ENCODE data around the gene CFAP65. TPM values are rescaled to one million over a fixed set of nuclear protein-coding genes. Genes with fewer than 3 reads are reported as not detected.
A peak's percentile ranks its signal among the peaks of the same experiment; 100 is the strongest.

Gene CFAP65
- total and polyA plus RNA-seq, 10 donors: 0.28 TPM; not detected in 9

GRCh38 chr2:218982586-218983262 is 58.6 kb downstream of the CFAP65 start:
- Histone ChIP-seq H3K27me3 (replicated peaks in 1 of 7) (peaks cover 19 to 100% (median 84%) of the 10 kb centered on the region in 7 donors), H3K36me3 (no peaks in the 10 kb centered on the region), H3K4me1 (peaks cover 33 to 64% (median 53%) of the 10 kb centered on the region in 6 donors), H3K4me3 (peak overlapping the region in 4 of 8 donors; percentile 18 to 66 (median 20)), H3K27ac (no peak overlapping the region), H3K9me3 (no peaks in the 10 kb centered on the region)
- intact Hi-C loops (cut with DNase I; ENCODE audit: low total_unique reads): no loop called here
- DNase-seq: no peak
- no peak for TF ChIP-seq POLR2AphosphoS5 (IDR thresholded peaks at IDR 0.05)
- no peak for TF ChIP-seq CTCF (IDR thresholded peaks at IDR 0.05 in 8 of 11, conservative IDR thresholded peaks at IDR 0.05 in 3 of 11)
- no peak for TF ChIP-seq POLR2A (IDR thresholded peaks at IDR 0.05)
- 6 to 9% (median 7%) methylated on average over 15 to 28 of the region's 28 CpGs for WGBS, 5 donors

DNA sequence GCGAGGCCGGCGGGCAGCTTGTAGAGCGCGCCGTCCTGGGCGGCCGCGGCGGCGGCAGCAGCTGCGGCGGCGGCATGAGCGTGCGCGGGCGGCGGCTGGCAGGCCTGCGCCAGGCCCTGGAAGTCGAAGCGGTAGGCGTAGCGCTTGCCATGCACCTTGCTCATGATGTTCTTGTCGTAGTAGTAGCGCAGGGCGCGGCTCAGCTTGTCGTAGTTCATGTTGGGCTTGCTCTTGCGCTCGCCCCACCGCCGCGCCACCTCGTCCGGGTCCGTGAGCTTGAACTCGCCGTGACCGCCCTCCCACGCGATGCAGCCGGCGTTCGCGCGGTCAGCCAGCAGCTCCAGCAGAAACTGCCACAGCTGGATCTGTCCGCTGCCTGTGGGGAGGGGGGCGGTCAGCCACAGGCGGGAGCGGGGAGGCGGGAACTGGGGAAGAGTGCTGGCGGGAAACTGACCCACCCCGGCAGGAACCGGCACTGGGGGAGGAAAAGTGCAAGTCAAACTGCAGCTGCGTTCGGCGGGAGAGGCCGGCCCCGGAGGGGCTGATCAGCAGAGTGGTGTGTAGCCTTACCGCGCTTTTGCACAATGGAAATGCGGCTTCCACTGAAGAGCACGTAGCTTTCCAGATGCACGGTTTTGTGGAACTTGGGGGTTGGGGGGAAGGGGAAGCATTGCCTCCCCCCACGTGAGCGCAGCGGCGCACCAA is 59.3 kb downstream of the CFAP65 start:
- Histone ChIP-seq H3K4me3 (peak overlapping the region; percentile 13 to 66 (median 25)), H3K36me3 (no peaks in the 10 kb centered on the region), H3K27ac (no peak overlapping the region), H3K4me1 (peaks cover 33 to 64% (median 53%) of the 10 kb centered on the region in 6 donors), H3K9me3 (no peaks in the 10 kb centered on the region), H3K27me3 (replicated peaks in 1 of 7) (peaks cover 16 to 100% (median 78%) of the 10 kb centered on the region in 7 donors)
- peak; percentile 76 for DNase-seq
- intact Hi-C loops (cut with DNase I; ENCODE audit: low total_unique reads): no loop called here
- 1 to 3% (median 2%) methylated on average over 19 to 69 of the region's 69 CpGs for WGBS, 5 donors
- TF ChIP-seq POLR2AphosphoS5 (IDR thresholded peaks at IDR 0.05) (peak in 2 of 3 donors; percentile 21 to 55), CTCF (IDR thresholded peaks at IDR 0.05 in 8 of 11, conservative IDR thresholded peaks at IDR 0.05 in 3 of 11) (no peak)

- H3K36me3 ChIP-seq: no peaks in the 10 kb centered on the region
- intact Hi-C loops (cut with DNase I; ENCODE audit: low total_unique reads): no loop called here
- H3K27me3 ChIP-seq (replicated peaks in 1 of 7): peaks cover 14 to 100% (median 72%) of the 10 kb centered on the region in 7 donors
- H3K9me3 ChIP-seq: no peaks in the 10 kb centered on the region
- peaks cover 33 to 64% (median 53%) of the 10 kb centered on the region in 6 donors for H3K4me1 ChIP-seq
- 1 to 11% (median 3%) methylated on average over 15 to 46 of the region's 46 CpGs for WGBS, 5 donors
- DNase-seq: peak; percentile 71
- TF ChIP-seq POLR2AphosphoS5 (IDR thresholded peaks at IDR 0.05) (no peak), CTCF (IDR thresholded peaks at IDR 0.05 in 8 of 11, conservative IDR thresholded peaks at IDR 0.05 in 3 of 11) (no peak), POLR2A (IDR thresholded peaks at IDR 0.05) (no peak)
- H3K27ac ChIP-seq: no peak overlapping the region
- peak overlapping the region; percentile 13 to 66 (median 24) for H3K4me3 ChIP-seq
Measured at GRCh38 chr2:218981390-218981880, 59.9 kb downstream of the CFAP65 start.

Data from spleen (tissue), 11 donors.